Measurements from ENCODE around the gene UBR4. TPM values are rescaled to one million over a fixed set of nuclear protein-coding genes. Genes with fewer than 3 reads are reported as not detected.

The UBR4 gene
- total RNA-seq, 1 experiment from 2014 or later, result 126 TPM

GRCh38 chr1:19037659-19038058, 172.4 kb downstream of the UBR4 start:
- no peak overlapping the region for H3K4me3 ChIP-seq (ENCODE audit: low read depth in 2 of 2, low read length in 2 of 2)
- ChIA-PET POLR2A (no interaction called here), CTCF (no interaction called here)
- in situ Hi-C loops (cut with HindIII; ENCODE audit: low pct_unique_long_range_greater_than_20kb, low sequenced_read_pairs), result no loop called here
- no peaks in the 10 kb centered on the region for H3K4me1 ChIP-seq (ENCODE audit: control insufficient read depth, insufficient read depth, low read length)
- TF ChIP-seq REST (IDR thresholded peaks at IDR 0.05; ENCODE audit: insufficient read depth in 1 of 2, low read depth in 2 of 2, low read length in 1 of 2) (no peak), SIN3A (IDR thresholded peaks at IDR 0.05; ENCODE audit: borderline replicate concordance, insufficient read depth, low read depth, low read length) (no peak), TCF7L2 (IDR thresholded peaks at IDR 0.05; ENCODE audit: low read depth, low read length) (no peak), POLR2AphosphoS5 (IDR thresholded peaks at IDR 0.05; ENCODE audit: low read depth, low read length) (no peak), CTCF (IDR thresholded peaks at IDR 0.05) (no peak)
- intact Hi-C loops (cut with micrococcal nuclease; ENCODE audit: unreplicated experiment), result no loop called here
- no peak for DNase-seq (ENCODE audit: low read depth, low spot score)
- no TSS peak for BruUV-seq (replicated peaks)
- no peak overlapping the region for H3K27ac ChIP-seq (ENCODE audit: low read length)
- no peaks in the 10 kb centered on the region for H3K27me3 ChIP-seq (ENCODE audit: control insufficient read depth, insufficient read depth, low read length)
- no peak for ATAC-seq
- H3K9me3 ChIP-seq (ENCODE audit: control insufficient read depth, insufficient read depth, low read depth, low read length), result no peaks in the 10 kb centered on the region
- H3K36me3 ChIP-seq (ENCODE audit: control insufficient read depth, insufficient read depth, low read length), result no peaks in the 10 kb centered on the region

- Histone ChIP-seq H3K9me3 (ENCODE audit: control insufficient read depth, insufficient read depth, low read depth, low read length) (no peaks in the 10 kb centered on the region), H3K27me3 (ENCODE audit: control insufficient read depth, insufficient read depth, low read length) (no peaks in the 10 kb centered on the region), H3K4me1 (ENCODE audit: control insufficient read depth, insufficient read depth, low read length) (no peaks in the 10 kb centered on the region), H3K27ac (ENCODE audit: low read length) (no peak overlapping the region), H3K4me3 (ENCODE audit: low read depth in 2 of 2, low read length in 2 of 2) (no peak overlapping the region), H3K36me3 (ENCODE audit: control insufficient read depth, insufficient read depth, low read length) (no peaks in the 10 kb centered on the region)
- no peak for ATAC-seq
- POLR2A ChIA-PET, result no interaction called here
- no peak for DNase-seq (ENCODE audit: low read depth, low spot score)
- in situ Hi-C loops (cut with HindIII; ENCODE audit: low pct_unique_long_range_greater_than_20kb, low sequenced_read_pairs), result no loop called here
- CTCF ChIA-PET, result no interaction called here
- TF ChIP-seq CTCF (IDR thresholded peaks at IDR 0.05) (no peak), TCF7L2 (IDR thresholded peaks at IDR 0.05; ENCODE audit: low read depth, low read length) (no peak), POLR2AphosphoS5 (IDR thresholded peaks at IDR 0.05; ENCODE audit: low read depth, low read length) (no peak), SIN3A (IDR thresholded peaks at IDR 0.05; ENCODE audit: borderline replicate concordance, insufficient read depth, low read depth, low read length) (no peak), REST (IDR thresholded peaks at IDR 0.05; ENCODE audit: insufficient read depth in 1 of 2, low read depth in 2 of 2, low read length in 1 of 2) (no peak)
- BruUV-seq (replicated peaks), result no TSS peak
- intact Hi-C loops (cut with micrococcal nuclease; ENCODE audit: unreplicated experiment), result no loop called here
Measured at GRCh38 chr1:19036813-19037605, 173.1 kb downstream of the UBR4 start.

Data from Panc1 (cell line).